ENCODE data around the gene TCAF1.
"Not testable (repeated sequence)": the region's sequence is repeated elsewhere in the genome, so short reads cannot be mapped to it uniquely, and the experiment has no call there.

TCAF1 gene

GRCh38 chr7:143849785-143850479 lies 52.0 kb downstream of the TCAF1 start:
- no peak for DNase-seq

DNA sequence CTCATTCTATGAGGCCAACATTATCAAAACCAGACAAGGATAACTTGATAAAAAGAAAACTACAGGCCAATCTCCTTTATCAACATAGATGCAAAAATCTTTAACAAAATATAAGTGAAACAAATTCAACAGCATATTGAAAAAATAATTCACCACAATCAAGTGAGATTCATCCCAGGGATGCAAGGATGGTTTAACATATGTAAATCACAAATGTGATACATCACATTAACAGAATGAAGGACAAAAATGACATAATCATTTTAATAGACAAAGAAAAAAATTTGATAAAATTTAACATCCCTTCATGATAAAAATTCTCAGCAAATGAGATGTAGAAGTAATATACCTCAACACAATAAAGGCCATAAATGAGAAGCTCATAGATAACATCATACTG lies 53.8 kb downstream of the TCAF1 start:
- no peak for DNase-seq

DNA sequence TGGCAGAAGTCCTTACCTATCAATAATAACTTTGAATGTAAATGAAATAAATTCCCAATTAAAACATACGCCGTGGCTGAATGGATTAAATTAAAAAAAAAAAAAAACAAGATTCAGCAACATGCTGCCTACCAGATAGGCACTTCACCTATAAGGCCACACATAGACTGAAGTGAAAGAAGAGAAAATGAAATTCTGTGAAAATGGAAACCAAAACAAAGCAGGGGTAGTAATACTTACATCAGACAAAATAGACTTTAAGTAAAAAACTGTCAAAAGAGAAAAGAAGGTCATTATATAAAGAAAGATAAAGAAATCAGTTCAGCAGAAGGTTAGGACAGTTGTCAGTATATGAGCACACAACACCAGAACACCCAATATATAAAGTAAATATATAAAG lies 55.3 kb downstream of the TCAF1 start:
- DNase-seq, result no peak

DNA sequence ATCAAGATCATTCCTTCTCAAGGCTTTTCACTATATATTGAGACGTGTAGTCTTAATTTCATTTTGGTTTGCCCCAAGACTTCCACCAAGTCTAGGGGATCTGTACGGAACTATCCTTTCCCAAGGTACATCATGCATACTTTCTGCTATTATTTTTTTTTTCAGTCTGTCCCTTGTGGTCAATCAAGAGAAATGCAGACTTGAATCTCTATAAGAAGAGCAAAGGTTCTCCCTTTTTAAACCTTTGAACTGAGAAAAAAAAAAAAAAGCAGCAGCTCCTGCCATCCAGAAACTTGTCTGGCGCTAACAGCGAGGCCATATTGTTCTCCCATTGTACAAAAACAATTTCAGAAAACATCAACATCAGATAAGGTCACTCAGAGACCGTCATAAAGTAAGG lies 60.3 kb downstream of the TCAF1 start:
- DNase-seq, result not testable (repeated sequence)

DNA sequence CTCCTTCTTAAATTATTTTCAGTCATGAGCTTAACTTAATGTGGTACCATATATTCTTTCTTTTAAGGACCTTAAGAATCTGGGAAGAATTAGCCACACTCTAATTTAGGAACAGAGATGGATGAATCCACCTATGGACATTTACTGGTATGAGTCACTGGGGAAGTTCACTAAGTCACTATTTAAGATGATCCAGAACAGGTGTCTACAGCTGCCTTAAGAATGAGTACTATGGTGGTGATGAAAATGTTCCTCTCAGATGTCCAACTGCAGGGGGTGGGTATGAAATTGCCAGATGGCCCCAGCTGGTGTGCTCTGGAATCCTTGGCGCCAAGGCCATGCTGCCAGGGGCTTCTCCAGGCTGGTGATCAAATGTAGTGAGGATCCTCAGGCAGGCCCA lies 61.9 kb downstream of the TCAF1 start:
- DNase-seq, result not testable (repeated sequence)

DNA sequence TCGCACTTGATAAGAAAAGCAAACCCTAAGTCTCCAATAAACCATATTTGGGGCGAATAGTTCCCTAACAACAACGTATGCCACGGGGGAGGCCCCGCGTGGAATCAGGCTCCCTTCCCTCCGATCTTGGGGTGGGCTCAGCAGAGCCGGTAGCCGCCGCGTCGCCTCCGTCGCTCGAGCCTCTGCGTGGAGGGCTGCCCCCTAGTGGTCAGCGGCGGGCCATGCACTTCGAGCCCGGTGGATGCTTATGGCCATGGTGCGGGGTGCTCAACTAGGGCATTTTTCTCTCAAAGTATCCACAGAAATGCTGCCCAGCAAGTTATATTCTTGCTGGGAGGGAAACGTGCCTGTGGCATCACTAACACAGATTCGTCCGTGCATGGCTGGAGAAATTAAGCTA lies 64.8 kb downstream of the TCAF1 start:
- DNase-seq, result not testable (repeated sequence)

- not testable (repeated sequence) for DNase-seq
Measured at GRCh38 chr7:143836622-143837021, 65.4 kb downstream of the TCAF1 start.

DNA sequence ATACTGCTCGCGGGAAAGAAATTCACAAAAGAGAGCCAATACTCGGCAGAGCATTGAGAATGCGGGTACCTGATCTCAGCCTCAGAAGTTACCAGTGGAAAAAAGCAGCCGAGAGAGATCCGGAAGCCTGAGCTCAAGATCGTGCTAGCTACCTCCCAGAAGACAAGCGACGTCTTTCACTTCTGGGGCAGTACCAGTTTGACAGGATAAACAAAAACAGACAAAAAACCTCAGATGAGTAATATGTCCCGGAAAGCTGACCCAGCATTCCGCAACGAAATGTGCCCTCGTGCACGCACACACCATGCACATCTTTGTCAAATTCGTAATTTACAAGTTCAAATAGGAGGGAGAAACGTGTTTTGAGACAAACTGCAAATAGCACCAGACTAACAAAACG lies 65.9 kb downstream of the TCAF1 start:
- not testable (repeated sequence) for DNase-seq

- DNase-seq, result not testable (repeated sequence)
Measured at GRCh38 chr7:143826578-143826977, 75.4 kb downstream of the TCAF1 start.

DNA sequence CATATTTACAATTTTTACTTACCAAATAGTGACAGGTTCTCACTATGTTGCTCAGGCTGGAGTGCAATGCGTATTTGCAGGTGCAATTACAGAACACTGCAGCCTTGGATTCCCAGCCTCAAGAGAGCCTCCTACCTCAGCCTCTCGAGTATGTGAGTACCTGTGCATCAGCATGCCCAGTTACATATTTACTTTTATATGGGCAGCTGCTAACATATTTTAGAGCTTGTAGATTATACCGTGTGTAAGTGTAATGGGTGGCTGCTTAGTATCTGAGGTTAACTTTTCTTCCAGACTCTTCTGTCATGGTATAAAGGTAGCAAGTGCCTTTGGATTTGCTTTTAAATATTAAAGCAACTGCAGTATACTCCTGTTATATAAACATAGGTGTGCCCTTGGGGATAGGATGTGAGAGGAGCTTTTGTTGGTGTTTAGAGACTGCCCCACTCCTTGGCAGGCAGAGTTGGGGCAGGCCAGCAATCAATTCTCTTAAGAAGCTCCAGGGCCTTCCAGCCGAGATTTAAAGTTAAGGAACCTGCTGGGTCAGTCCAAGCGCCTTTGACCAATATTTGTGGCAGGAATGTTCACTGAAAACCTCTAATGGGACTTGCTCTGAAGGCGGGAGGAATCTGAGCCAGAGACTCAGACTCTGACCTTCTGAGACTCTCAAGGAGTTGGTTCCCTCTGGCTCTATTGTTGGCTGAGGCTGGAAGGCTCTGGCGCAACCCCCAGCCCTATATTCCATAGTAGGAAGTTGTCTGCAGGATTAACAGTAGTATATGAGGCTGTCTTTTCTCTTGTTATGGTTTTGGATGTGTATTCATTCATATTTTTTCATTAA lies 77.5 kb downstream of the TCAF1 start:
- not testable (repeated sequence) for DNase-seq

- not testable (repeated sequence) for DNase-seq
Measured at GRCh38 chr7:143823634-143824294, 78.2 kb downstream of the TCAF1 start.

- DNase-seq, result not testable (repeated sequence)
Measured at GRCh38 chr7:143821392-143822277, 80.3 kb downstream of the TCAF1 start.

DNA sequence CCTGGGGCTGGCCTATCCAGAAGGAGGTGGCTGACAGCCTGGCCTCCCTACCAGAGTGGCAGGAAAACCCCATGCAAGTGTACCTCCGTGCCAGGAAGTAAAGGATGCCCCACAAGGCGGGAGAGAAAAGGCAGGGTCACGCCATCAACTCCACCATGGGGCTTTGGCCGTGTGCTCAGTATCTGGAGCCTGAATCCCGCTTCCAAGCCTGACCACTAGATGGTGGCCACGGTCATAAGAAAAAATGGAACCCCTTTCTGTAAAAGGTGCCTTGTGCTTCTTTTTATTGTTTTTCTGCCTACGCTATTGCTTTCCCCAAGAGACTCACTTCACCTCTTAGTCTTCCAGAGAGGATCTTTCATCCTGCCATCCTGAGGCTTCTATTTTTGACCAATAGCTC lies 84.1 kb downstream of the TCAF1 start:
- not testable (repeated sequence) for DNase-seq

- DNase-seq, result not testable (repeated sequence)
Measured at GRCh38 chr7:143816471-143817133, 85.4 kb downstream of the TCAF1 start.

GRCh38 chr7:143810639-143811038 lies 91.3 kb downstream of the TCAF1 start:
- not testable (repeated sequence) for DNase-seq

DNA sequence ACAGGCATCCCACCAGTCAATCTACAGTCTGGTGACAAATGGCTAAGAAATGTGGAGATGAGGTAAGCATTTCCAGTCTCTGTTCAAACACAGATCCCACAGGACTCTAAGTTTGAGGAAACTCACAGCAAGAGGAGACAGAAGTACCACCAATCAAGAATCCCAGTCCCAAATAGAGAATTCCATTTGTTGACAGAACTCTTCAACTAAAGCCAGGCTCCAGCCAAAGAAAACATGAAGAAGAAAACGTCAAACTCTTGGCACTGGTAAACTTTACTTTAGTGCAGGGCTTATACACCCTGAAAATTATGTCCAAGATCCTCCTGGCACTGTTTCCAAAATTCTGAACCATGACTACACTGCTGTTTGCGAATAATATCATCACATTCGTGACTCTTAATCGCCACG lies 95.3 kb downstream of the TCAF1 start:
- DNase-seq, result not testable (repeated sequence)
